Measurements from ENCODE around the gene NUP35.
A peak's percentile ranks its signal among the peaks of the same experiment; 100 is the strongest.

Gene NUP35

GRCh38 chr2:183124222-183124956 lies at the start of gene NUP35:
Gene NUP35, plus strand, starts transcription at chr2:183124443. Its CDS starts 15 bp downstream, at chr2:183124458.
- peak; percentile 58 for DNase-seq

DNA sequence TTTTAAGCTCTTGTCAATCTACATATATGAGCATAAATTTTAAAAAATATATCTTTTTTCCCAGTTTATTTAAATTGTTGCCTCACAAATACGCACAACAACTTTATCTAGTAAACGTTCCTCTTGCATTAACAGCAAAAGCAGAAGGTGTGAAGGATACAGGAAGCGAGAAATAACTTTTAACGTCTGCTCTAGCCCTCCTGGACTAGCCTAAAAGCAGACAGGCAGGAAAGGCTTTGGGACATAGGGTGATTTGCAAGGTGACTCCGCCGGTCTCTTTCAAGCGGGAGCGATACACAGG lies 46.1 kb upstream of the NUP35 start:
- DNase-seq: no peak

- peak; percentile 81 for DNase-seq
Observed at GRCh38 chr2:183078464-183079138, 45.6 kb upstream of the NUP35 start, which contains the start of gene DUSP19. Gene DUSP19, plus strand, starts transcription at chr2:183078747. Its CDS starts 187 bp downstream, at chr2:183078934.

- no peak for DNase-seq
Observed at GRCh38 chr2:183079139-183079775, 45.0 kb upstream of the NUP35 start.

DNA sequence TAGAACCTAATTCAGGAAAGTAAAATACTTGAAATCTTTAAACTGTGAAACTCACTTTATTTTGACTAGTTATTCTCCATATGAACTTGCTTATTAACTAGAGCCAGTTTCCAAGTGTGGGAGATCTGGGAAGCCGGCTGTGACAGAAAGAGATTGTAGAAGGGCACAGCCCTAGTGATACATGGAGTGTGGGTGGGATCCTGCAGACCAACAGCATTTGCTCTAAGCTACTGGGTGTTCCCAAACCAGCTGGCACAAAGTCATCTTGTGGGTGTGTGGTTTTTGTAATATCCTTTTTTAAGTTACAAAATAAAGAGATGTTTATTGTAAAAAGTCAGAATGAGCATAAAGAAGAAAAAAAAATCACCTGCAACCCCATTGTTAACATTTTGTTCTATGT lies 42.3 kb upstream of the NUP35 start:
- DNase-seq: no peak

GRCh38 chr2:183088061-183088460 lies 36.2 kb upstream of the NUP35 start:
- no peak for DNase-seq

GRCh38 chr2:183089192-183089851 lies 34.9 kb upstream of the NUP35 start:
- no peak for DNase-seq

DNA sequence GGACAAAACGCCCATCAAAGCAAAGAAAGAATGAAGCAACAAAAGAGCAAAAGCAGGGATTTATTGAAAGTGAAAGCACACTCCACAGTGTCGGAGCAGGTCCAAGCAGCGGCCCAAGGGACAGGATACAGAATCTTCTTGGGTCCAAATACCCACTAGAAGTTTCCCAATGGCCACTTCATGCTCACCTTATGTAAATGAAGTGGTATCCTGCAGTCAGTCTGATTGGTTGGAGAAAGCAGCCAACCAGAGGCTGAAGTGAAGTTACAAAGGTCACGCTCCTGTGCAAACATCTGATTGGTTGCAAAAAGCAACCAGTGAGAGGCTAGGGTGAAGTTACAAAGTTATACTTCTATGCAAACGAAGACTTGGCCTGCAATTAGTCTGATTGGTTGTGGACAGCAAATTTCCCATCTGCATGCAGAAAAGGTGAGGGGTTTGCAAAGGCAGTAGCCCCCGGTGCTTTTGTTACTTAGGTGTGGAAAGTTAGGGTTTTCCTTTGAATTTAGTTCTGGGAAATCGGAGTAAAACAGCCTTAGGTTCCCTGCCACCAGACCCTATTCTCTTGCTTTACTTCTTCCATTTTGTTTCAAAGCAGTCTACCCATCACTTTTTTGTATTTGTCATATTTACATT lies 32.8 kb upstream of the NUP35 start:
- no peak for DNase-seq

GRCh38 chr2:183091954-183092345 lies 32.3 kb upstream of the NUP35 start:
- DNase-seq: no peak

DNA sequence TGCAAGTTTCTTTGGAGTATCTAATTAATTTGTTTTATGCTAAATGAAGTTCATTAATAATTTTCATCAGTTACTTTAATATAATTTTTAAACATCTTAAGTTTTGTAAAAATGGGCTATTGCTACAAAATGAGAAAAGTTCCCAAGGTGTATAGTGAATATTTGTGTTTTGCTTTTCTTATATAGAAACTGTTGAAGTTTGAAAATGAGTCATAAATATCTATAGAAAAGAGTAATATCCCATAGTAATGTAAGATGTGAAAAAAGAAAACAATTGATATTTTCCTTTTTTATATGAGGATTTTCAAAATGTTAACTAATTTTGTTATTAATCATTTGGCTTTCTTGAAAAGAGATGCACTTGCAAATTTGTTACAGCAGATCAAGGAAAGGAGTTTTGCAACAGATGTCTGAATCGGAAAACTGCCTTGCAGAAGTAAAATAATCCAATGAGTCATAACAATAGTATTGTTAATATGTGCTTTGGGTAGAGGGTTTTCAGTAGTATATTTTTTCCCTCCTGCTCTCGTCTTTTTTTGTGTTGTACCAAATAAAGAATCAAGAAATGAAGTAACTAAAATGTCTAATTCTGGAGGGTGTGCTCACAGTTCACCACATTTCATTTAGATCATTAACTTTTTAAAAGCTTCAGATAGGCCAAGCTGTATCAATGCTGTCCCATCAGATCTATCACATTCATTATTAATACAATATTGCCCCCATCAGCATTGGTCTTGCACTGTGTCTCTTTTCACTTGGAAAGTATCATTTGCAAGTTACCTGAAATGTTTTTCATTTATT lies 30.2 kb upstream of the NUP35 start:
- no peak for DNase-seq

DNA sequence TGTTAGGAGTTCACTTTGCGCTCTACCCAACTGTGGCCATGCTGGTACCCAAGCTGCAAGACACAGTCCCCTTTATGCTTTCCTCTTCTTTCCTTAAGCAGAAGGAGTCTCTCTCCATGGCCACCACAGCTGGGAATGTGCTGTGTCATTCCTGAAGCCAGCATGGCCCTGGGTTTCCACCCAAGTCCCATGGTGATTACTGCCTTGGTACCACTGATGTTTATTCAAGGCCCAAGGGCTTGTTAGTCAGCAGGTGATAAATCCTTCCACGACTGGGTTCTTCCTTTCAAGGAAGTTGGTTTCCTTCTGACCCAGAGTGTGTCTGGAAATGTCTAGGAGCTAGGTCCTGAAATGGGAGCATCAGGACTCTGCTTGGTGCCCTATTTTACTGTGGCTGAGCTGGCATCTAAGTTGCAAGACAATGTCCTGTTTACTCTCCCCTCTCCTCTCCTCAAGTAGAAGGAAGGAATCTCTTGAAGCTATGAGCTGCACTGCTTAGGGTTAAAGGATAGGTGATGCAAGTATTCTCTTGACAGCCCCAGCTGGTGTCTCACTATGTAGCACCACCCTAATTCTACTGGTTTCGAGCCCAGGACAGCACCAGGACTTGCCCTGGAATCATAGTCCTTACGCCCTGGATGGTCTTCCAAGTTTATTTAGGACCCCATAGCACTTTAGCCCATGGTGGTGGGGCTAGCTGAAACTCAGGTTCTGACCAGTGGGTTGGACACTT lies 18.7 kb upstream of the NUP35 start:
- DNase-seq: no peak

DNA sequence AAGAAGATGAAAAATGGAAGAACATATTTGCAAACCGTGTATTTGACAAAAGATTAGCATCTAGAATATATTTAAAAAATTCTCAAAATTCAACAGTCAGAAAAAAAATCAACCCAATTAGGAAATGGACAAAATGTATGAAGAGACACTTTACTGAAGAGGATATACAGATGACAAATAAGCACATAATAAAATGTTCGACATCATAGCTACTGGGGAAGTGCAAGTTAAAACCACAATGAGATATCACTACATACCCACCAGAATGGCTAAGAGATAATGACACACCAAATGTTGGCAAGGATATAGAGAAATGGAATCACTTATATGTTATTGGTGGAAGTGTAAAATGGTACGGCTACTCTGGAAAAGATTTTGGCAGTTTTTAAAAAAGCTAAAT lies 11.7 kb upstream of the NUP35 start:
- DNase-seq: no peak

GRCh38 chr2:183113630-183114029 lies 10.6 kb upstream of the NUP35 start:
- DNase-seq: no peak

DNA sequence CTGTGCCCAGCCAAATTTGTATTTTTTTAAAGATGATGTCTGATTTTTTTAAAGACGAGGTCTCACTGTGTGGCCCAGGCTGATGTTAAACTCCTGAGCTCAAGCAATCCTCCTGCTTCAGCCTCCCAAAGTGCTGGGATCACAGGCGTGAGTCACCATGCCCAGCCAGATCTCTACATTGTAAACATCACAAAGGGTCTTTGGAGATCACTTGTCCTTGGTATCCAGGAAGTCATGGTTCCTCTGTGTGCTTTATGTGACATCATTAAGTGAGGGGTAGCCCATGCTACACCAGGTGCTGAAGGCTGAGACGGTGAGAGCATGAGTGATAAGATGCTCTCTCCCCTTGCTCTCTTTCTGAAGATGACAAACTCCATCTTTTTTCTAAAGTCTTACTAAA lies 7.0 kb upstream of the NUP35 start:
- no peak for DNase-seq

GRCh38 chr2:183123117-183123958 lies 905 bp upstream of the NUP35 start:
- DNase-seq: no peak

- no peak for DNase-seq
Observed at GRCh38 chr2:183123959-183124221, 353 bp upstream of the NUP35 start.

DNA sequence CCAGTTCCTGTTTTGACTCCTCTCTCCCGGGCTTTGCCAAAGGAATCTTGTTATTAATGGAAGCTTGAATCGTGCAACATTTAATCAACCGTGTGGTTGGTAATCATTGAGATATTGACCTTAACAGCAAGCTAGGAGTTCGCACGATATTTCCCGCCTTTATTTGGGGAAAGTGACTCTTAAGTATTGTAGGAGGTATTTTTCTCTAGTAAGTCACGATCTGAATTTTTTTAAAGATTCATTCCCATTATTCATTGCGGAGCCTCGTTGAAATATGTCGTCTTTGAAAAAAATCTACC lies 663 bp downstream of the NUP35 start:
- no peak for DNase-seq

DNA sequence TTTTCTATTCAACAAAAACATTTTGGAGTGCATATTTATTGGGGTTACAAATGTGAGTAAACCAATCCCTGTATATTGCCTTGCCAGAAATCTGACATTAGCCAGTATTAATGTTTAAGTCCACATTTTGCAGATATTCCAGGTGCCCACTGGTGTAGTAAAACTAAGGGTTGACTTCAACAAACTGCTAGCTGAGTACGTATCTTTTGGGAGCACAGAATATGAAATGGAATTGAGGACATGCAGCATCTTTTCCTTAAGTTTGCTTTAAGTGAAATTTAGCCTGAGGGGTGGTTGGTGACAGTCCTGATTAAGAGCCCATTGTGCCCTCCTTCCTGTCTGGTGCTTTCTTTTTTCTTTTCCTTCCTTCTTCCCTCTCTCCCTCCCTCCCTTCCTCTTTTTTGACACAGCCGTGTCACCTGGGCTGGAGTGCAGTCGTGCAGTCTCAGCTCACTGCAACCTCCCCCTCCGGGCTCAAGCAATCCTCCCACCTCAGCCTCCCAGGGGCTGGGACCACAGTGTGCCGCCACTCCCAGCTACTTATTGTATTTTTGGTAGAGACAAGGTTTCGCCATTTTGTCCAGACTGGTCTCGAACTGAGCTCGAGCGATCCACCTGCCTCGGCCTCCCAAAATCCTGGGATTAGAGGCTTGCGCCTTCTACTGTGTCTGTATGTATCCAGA lies 1.6 kb downstream of the NUP35 start:
- no peak for DNase-seq

GRCh38 chr2:183126635-183127034 lies 2.4 kb downstream of the NUP35 start:
- DNase-seq: no peak

DNA sequence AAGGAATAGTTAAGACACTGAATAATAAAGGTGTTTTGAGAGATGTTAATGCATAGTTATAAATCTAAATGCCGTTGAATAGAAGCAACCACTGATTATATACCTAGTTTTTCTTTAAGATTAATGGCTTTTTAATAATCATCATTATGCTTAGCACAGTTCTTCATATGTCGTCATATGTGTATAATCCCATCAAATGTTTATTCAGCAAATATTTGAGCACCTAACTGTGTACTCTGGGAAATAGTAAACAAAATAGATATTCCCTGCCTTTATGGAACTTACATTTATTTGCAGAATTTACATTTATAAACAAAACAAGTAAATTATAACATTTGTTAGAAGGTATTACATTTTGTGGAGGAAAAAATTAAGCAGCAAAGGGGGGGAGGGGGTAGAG lies 9.8 kb downstream of the NUP35 start:
- no peak for DNase-seq

DNA sequence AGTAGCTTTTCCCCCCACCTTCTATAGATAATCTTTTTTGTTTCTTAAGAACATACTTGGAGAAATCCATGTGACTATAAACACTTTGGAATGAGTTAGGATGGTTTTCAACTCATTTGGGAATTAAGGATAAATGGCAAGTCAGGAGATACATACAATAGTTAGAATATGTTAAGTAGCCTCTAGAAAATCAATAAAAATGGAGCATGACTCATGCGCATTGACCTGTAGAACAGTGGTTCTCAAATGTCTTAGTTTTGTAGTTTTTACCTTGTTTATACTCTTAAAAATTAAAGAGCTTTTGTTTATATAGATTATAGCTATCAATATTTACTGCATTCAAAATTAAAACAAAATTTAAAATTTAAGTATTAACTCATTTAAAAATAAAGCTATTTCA lies 24.7 kb downstream of the NUP35 start:
- no peak for DNase-seq

Measured in NCI-H187 treated with DMSO at 0.1 percent for 48 hours (cell line).